ENCODE data around the gene TGFBR3. TPM values are rescaled to one million over a fixed set of nuclear protein-coding genes. Genes with fewer than 3 reads are reported as not detected.

TGFBR3 gene
- total RNA-seq, 1 donor from 2014 or later: 10.0 TPM

- no peak for DNase-seq (ENCODE audit: extremely low read depth, low read depth, low spot score)
Measured at GRCh38 chr1:91764471-91765115, 121.4 kb downstream of the TGFBR3 start.

GRCh38 chr1:91763252-91763651 is 122.7 kb downstream of the TGFBR3 start:
- no peak for DNase-seq (ENCODE audit: extremely low read depth, low read depth, low spot score)

DNA sequence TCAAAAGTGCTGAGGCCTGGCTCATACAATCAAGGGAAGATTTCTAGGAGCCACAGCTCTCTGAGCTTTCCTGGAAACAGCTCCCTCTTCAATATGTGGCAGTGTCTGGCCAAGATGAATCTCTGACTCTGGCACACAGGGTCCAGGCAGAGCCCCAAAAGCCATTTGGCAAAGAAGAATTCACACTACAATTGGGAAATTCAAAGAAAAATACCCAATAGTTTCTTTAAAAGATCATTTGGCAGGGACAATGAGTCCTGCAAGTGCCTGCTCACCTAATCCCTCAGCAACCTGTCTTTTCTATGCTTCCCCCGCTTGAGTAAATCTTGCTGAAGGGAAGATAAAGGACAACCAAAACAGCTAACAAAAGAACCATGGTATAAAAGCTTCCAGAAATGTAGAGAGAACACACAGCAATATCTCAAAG is 124.6 kb downstream of the TGFBR3 start:
- DNase-seq (ENCODE audit: extremely low read depth, low read depth, low spot score): no peak

DNA sequence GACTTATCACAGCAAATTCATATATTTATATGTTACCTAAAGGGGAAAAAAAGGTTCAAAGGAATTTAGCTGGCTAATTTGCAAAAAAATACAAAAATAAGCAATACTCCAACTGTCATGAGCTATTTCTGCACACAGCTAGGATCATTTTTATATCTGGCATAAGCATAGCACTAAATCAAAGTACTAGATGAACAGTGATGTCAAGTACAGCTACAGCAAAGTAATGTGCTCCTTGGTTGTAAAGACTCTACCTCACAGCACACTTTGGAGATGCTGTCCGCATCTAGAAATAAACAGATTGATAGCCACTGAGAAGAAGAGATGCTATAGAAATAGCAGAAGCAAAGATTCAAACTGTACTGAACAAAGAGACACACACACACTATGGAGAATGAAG is 125.4 kb downstream of the TGFBR3 start:
- no peak for DNase-seq (ENCODE audit: extremely low read depth, low read depth, low spot score)

- no peak for DNase-seq (ENCODE audit: extremely low read depth, low read depth, low spot score)
Measured at GRCh38 chr1:91759076-91759475, 126.9 kb downstream of the TGFBR3 start.

DNA sequence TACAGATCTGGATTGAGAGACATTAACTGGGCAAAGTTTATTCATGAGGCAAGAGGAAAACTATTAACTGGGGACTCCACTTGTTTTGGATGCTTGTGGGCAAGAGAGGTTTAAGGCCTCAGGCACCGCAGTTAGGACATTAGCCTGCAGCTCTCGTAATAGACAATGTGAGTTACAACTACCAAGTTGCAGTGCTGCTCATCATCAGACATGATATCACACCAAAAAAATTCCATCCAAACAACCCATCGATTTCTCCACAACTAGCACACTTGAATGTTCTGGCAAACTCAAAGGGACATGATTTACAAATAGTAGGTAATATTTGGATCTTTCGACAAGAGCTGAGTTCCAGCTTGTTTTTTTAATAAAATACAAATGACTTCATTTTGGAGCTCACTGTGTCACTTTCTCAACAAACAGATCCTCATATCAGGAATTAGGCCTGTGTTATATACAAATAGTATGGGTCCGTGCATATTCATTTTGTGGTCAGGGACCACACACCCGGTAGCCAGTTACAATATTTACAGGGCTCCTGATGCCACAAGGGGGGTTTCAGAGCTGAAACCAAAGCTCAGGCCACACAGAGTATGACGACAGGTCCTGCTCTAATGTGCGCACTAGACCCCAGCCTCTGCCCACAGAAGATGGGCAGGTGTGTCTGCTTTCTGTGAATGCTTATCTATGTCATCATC is 128.0 kb downstream of the TGFBR3 start:
- no peak for DNase-seq (ENCODE audit: extremely low read depth, low read depth, low spot score)

DNA sequence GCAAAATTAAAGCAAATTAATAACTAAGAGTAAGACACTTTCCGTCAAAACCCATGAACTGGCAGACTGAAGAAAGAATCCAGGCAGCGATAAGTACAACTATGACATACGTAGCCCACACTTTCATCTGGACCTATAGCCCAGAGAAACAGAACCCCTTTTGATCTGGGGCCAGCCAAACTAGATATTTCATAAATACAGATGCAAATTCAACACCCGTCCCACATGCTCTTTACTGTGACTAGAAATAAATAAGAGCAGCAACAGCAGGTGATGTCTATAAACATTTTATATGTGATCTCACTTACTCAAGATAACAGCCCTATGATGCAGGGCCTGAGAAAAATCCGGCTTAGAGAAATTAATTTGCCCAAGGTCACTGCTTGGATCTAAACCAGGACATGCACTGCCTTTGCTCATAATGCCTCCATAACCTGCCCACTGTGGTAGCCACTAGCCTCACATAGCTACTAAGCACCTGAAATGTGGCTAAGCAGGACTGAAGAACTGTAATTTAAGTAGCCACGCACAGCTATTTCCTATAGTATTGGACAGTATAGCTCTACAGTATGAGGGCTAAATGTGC is 130.2 kb downstream of the TGFBR3 start:
- DNase-seq (ENCODE audit: extremely low read depth, low read depth, low spot score): no peak

DNA sequence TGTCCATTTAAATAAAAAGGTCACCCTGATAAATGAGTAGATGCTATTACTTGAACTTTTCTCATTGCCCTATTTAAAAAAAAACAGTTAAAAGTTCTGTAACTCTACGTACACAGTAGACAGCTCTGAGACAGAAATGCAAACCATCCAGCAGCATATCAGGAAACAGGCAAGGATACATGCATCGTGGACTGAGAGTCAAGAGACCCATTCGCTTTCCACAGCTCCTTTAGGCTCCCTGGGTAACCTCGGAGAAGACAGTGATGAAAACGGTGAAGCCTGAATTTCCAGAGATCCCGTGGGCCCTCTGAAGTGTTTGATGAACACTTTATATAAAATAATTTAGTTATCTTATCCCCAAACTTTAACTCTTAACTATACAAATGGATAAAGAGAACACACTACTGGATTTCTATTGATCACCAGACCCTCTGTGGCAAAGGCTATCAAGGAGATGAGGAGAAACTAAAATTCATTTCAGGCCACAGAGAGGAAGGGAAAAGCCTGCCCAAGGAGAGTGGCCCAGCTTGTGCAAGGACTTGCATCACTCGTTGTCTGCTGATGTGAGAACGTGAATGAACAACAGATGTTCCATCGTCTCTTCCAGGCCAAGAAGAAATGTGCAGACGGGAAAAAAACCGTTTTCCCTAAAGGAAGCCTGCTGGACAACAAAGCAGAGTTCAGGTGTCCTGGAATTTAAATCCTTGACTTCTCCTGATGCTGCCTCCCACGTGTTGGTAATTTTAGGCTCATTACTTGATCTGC is 131.0 kb downstream of the TGFBR3 start:
- no peak for DNase-seq (ENCODE audit: extremely low read depth, low read depth, low spot score)

DNA sequence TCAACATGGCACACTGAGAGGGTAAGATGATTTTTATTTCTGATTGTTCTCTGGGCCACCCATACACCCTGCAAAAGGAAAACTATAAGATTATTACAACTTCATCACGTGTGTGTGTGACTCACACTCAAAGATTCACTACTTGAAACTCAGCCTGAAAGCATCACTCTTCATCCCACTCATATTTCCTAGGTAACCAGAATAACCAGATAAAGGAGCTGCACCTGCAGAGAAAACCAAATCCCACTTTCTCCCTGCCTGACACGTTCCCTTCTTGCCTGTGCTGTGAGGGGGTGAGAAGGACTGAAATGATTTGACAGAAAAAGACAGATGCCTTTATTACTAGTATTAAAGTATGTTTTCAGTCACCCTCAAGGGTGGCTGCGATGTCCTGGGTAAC is 131.6 kb downstream of the TGFBR3 start:
- no peak for DNase-seq (ENCODE audit: extremely low read depth, low read depth, low spot score)

DNA sequence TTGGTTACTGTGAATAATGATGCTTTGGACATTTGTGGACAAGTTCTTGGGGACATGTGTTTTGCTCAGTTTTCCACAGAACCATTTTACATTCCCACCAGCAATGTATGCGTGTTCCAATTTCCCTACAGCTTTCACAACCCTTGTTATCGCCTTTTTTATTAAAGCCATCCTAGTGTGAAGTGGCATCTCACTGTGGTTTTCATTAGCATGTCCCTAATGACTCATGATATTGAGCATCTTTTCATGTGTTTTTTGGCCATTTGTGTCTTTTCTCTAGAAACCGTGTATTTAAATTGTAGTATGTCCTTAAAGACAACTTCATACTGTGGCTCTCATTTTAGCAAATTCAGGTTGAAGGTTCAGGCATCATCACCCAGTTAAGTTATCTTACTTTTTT is 132.1 kb downstream of the TGFBR3 start:
- no peak for DNase-seq (ENCODE audit: extremely low read depth, low read depth, low spot score)

DNA sequence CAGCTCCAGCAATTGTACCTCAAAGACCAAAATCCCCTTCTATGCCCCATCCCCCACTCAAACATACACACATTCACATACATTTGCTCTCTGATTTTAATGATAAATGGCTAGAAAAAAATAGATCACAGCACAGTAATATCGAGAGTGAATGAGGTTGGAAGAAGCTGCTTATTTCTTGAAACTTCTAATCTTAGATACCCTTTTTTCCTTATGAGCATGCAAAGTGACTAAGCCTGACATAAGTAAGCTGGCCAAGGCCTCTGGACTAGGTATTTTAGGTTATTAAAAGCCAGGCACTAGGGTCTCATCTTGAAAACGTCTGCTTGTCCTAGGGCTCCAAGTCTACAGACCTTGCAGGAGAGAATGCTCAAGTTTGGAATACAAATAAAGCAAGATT is 133.6 kb downstream of the TGFBR3 start:
- DNase-seq (ENCODE audit: extremely low read depth, low read depth, low spot score): no peak

DNA sequence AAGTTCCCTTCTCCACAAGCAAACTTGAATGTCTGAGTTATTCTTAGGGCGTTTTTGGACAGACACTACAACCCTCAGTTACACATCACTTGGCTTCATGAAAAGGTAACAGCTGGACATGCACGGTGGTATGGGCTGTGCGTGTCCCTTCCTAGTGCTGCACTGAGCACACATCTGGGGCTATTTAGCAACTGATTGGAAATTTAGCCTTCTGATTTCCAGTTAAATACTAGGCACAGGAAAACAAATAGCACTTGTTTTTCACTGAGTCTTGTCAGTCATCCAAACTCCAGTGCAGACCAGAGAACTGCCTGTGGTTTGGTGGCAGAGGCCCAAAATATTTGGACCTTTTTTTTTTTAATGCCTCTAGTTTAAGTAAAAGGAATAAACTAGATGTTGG is 134.7 kb downstream of the TGFBR3 start:
- DNase-seq (ENCODE audit: extremely low read depth, low read depth, low spot score): no peak

GRCh38 chr1:91750398-91750996 is 135.5 kb downstream of the TGFBR3 start:
- no peak for DNase-seq (ENCODE audit: extremely low read depth, low read depth, low spot score)

- no peak for DNase-seq (ENCODE audit: extremely low read depth, low read depth, low spot score)
Measured at GRCh38 chr1:91749788-91750231, 136.1 kb downstream of the TGFBR3 start.

- no peak for DNase-seq (ENCODE audit: extremely low read depth, low read depth, low spot score)
Measured at GRCh38 chr1:91747666-91748065, 138.3 kb downstream of the TGFBR3 start.

- DNase-seq (ENCODE audit: extremely low read depth, low read depth, low spot score): no peak
Measured at GRCh38 chr1:91746728-91747338, 139.1 kb downstream of the TGFBR3 start.

DNA sequence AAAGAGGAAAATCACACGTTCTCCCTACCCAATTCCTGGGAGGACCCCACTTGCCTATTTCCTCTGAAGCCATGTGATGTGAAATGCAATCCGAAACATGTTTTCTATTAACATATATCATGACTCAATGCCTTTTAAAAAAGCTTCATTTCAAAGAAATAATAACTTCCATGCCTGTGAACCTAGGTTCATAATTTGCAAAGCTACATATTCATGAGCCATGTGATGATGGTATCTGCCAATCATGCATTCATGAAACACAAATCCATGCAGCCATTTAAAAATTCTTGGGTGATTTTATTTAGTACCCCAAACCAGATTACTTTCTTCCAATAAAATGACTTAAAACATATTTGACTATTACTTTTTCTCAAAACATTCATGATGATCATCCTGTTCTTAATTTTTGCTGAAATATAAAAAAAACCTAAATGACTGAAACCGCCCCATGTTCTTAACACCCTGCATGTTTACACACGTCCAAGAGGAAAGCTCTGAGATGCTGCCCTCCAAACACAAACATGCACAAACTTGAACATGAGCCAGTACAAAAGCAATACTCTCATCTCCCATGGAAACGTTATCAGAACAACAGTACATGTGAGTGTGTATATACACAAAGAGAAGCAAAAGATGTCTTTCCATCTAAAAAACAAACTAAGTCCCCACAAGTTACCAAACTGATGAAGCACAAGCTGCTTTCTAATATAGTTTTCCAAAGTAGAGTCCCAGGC is 140.1 kb downstream of the TGFBR3 start:
- DNase-seq (ENCODE audit: extremely low read depth, low read depth, low spot score): no peak

- peak; percentile 9 for DNase-seq (ENCODE audit: extremely low read depth, low read depth, low spot score)
Measured at GRCh38 chr1:91744953-91745639, 140.9 kb downstream of the TGFBR3 start.

DNA sequence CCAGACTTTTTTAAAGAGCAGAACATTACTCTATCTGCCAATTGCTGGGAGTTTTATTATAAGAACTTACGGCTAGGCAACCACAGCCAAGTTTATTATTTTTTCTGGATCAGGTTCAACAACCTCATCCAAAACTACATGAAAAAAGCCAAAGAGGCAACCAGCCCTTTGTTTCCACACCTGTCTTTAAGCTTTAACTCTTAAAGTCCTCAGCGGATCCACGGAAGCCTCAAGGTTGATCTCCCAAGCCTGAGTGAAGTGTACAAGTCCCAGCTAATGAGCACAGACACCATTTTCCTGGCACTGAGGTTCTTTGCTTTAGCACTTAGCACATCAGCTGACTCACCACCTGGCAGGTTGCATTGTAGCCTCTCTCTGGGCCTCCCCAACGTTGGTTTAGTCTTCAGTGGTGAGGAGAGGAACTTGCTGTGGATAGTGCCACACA is 143.1 kb downstream of the TGFBR3 start:
- no peak for DNase-seq (ENCODE audit: extremely low read depth, low read depth, low spot score)

Measured in glomerular endothelial cell (primary cell).